GM19328 (cell line): ENCODE results near the gene BAZ2B.

Experiments used
- ATAC-seq: cut with Tn5 transposase; IDR thresholded peaks from one replicate; pipeline ENCODE4 v1.9.1; 2021; ENCODE audit warnings: mild to moderate bottlenecking, moderate library complexity; ENCODE audit not compliant: unreplicated experiment

BAZ2B gene

DNA sequence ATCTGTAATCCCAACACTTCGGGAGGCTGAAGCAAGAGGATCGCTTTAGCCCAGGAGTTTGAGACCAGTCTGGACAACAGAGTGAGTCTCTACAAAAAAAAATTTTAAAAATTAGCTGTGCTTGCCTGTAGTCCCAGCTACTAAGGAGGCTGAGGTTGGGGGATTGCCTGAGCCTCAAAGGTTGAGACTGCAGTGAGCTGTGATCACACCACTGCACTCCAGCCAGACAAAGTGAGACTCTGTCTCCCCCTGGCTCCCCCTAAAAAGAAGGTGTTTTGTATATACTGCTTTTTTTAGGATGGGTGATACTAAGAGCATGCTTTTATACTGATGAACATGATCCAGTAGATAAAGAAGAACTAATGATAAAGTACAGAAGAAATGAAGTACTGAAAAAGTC lies 145.0 kb downstream of the BAZ2B start:
- ATAC-seq = no peak

DNA sequence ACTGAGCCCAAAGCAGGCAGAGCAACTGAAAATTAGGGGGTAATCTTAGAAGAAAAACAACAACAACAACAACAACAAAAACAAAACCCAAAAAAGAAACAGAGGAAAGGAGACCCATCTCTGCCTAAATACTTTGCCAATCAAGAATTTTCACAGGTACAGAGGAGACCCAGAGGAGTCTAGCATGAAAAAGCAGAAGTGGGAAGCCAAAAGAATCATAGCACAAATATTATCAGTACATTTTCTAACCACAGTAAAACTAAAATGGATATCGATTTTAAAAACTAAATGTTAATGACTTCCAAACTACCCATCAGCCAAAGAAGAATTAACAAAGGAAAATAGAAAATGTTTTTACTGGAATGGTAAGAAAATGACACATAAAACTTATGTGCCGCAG lies 148.1 kb downstream of the BAZ2B start:
- no peak for ATAC-seq

DNA sequence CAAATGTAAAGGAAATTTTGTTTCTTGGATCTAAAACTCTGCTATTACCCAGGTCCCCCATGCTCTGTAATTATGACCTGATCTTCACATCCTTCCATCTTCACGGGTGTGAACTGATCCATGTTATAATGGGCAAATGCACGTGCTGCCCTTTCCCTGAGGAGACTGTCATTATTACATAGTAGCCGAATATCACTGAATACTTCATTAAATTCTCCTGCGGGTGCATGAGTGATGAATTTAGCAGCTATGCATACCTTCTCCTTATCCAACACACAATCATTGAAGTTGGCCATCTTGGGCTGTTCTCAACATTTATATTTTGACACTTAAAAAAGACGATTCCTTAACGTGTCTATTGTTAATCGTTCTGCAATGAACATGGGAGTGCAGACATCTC lies 153.4 kb downstream of the BAZ2B start:
- ATAC-seq = no peak

DNA sequence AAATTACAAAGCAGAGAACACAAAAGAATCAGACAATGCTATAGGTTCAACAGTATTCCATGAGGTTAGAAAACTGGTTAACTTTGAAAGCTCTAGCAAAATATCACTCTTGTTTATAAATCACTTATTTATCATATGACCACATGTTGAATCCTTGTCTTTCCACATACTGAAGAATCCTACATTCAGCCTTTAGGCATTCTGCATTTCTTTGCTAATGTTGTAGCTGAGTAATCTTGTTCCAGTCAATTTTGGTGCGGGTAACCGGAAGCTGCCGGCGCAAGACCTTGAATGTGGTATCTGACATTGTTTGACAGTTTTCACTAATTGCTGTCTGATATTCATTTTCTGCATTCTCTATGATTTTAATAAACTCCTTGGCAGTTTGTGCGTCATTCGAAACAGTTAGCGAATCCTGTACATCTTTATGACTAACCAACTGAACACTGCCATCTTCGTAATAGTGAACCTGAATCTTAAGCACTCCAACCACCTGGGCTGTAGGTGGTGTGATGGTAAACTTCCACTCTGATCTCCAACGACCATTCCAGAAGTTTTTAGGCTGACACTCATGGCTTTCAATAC lies 154.1 kb downstream of the BAZ2B start:
- ATAC-seq = no peak

DNA sequence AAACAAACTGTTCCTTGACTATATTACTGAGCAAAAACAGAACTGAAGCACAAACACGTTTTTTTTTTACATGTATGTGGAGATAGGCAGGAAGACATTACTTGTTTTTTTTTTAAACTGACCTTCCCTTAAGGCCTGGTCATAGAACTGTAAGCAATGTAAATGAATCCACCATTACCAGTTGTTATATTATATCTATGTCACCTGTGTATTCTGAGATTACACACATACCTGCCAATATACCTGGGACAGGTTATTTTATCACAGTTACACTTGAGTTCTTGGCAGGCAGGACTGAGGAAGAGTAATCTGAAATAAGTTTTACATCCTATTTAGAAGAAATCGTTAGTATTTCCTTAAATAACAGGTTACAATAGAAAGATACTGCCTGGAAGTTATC lies 155.3 kb downstream of the BAZ2B start:
- ATAC-seq = no peak

DNA sequence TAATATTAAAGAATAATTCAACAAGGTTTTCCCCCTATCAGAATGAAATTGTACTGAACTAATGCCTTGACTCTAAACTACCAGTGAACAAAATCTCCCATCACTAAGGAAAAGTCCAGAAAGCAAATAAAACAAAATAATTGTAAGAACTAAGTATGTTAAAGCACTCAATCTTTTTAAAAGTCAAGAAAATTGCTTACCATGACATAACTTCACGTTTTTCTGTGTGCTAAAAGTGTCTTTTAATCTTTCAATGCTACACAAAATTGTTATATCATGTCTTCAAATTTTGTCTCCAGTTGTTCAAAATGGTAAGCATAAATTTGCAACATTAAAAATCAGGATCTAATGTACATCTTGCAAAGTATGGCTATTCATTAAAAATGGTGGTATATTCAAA lies 156.1 kb downstream of the BAZ2B start:
- no peak for ATAC-seq

DNA sequence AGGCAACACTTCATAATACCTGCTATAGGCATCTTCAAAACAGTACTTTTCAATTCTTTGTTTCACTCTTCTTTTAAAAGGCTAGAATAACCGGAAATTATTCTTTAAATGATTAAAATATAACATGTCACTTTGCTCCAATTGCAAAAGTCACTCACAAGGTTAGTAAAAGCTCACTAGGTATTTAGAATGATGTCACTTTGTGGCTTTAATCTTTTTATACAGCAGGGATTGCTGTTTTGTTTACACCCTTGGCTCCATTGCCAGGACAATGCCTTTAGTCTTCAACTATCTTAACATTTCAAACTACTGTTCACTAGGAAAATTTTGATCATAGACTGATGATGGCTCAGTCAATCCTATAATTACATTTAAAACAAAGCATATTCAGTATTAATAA lies 157.1 kb downstream of the BAZ2B start:
- ATAC-seq = no peak

DNA sequence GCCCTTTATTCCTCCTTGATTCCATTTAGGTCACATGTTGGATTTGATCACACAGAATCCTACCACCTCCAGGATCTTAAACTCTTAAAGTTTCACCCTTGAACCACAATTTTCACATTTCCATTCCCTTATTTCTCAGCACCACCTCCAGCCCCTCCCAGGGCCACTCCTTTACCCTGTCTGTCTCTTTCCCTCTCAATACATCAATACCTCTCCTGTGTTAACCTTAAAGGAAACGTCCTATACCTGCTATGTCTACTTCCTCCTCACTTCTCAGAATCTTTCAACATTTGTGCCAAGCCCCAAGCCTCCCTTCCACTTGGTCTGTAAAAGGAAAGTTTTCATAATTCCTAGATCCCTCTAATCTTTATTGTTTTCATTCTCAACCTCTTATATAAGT lies 158.8 kb downstream of the BAZ2B start:
- no peak for ATAC-seq

DNA sequence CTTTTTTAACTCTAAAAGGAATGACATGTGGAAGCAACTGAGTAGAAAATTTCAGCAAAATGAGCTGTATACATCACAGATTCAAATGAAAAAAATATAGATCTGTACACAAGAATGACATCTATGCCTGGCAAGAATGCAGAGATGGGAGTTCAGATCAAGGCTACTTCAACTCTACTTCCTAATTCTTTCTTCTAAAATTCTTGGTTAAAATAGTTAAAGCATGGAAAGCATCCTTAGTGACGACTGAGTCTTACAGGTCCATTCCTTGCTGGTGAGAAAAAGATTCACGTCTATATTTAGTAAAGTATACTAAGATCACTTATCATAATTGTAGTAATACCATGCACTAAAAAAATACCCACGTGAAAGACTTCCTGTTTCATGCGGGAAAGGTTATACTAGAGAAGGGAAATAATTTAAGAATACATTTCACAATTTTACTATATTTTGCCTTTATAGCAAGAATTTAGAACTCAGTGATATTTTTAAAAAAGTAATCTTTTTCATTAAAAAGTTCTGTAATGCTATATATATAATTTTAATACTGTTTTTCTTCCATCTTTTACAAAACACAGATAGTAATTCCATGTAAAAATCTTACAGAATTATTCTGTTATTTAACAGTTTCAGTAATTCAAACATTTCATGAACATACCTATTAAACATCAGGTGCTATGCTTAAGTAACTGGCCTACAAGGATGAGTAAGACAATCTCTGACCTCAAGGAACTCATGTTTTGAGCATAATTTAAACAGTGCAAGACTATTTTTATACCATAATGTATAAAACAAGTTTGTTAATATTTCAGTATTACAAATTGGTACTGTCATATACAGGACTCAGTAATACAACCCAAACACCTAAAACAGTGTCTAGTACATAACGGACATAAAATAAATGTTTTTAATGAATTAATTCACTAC lies 159.6 kb downstream of the BAZ2B start:
- no peak for ATAC-seq

DNA sequence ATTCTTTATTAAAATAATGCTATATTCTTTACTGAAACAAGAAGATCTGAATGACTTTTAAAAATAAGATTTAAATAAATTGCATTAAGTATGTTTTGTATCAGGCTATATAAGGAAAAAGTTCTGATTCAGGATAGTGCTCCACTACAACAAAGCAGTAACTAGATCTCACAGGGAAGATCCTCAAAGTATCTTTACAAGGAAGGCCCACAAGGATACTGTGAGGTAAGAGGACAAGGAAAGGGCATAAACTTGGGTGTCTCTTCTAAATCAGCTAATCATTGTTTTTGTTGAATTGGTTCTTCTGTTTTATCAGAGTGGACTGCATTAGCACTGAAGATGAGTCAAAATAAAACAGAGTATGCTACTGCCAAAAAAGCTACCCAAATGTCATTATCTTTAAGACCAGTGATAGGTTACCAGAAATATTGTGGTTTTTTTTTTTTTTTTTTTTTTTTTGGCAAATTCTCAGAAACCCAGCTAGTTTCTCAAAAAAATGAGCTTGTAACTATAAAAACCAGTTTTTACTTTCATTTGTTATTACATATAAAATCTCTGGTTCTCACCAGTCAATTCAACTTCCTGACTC lies 160.9 kb downstream of the BAZ2B start:
- ATAC-seq = no peak

DNA sequence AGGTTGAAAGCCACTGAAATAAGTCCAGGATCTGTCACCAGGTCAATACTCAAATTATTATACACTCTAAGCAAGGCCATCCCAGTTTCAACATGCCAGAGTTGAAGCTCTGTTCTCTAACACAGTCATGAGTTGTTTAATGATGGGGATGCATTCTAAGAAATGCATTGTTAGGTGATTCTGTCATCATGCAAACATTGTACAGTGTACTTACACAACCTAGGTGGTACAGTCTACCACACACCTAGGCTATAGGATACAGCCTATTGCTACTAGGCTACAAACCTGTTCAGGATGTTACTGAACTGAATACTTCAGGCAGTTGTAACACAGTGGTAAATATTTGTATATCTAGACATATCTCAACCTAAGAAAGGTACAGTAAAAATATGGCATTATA lies 162.2 kb downstream of the BAZ2B start:
- no peak for ATAC-seq

DNA sequence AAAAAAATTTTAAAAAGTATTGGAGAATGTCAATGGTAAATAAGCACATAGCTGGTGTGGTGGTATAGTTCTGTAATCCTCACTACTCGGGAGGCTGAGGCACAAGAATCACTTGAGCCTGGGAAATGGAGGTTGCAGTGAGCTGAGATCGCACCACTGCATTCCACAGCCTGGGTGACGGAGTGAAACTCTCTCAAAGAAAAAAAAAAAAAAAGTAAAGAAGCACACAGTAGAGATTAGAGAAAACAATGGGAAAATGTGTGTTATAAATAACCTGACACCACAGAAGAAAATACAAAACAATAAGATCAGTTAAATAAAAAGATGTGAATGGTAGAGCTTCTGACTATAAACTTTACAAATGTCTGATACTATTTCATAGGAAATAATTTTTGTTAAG lies 166.2 kb downstream of the BAZ2B start:
- no peak for ATAC-seq

DNA sequence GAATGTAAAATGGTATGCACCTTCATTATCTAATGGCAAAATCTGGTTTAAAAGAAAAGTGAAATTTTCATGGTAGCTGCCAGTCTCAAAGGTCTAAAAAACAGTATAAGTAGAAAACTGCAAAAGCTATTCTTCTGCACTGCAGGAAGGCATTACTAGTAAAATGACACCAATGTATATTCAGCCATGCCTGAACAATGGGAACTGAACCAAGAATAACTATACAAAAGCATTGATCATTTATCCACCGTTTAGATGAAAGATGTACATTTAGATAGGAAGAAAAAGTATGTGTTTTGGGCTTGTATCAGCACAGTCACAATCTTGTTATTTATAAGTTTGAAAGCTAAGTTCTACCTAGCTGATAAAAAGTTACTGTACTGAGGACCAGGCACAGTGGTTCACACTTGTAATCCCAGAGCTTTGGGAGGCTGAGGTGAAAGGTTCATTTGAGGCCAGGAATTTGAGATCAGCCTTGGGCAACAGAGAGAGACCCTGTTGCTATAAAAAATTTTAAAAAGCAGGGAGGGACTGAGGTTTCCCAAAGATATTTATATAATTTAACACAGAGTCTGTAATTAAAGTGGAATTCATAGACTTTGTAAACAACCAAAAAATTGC lies 166.7 kb downstream of the BAZ2B start:
- no peak for ATAC-seq

DNA sequence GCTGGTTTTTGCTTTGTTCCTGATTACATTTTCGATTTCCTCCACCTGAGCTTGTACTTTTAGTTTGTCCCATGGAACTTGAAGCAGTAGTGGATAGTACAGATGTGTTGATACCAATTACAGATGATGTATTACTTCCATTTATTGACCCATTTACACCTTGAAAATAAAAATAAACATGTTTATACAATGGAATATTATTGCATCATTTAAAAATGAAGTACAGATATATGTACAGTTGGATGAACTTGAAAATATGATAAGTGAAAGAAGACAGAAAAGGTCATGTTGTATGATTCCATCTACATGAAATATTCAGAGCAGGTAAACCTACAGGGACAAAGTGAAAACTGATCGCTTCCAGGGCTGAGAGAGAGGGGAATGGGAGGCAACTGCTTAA lies 169.5 kb downstream of the BAZ2B start:
- no peak for ATAC-seq

DNA sequence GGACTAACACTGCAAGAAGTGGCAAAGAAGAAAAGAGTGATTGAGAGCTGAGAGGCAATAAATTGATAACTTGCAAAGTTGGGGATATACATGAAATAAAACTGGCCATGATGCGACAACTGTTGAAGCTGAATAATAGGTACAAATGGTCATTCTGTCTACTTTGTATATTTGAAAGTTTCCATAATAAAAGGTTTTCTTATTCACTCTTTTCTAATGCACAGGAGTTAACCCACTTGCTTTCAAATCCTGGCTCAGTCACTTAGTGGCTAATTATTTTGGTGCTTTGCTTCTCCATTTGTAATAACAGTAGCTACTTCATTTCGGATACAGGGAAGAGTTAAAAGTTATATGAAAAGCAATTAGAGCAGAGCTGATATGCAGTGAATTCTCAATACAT lies 170.1 kb downstream of the BAZ2B start:
- no peak for ATAC-seq

DNA sequence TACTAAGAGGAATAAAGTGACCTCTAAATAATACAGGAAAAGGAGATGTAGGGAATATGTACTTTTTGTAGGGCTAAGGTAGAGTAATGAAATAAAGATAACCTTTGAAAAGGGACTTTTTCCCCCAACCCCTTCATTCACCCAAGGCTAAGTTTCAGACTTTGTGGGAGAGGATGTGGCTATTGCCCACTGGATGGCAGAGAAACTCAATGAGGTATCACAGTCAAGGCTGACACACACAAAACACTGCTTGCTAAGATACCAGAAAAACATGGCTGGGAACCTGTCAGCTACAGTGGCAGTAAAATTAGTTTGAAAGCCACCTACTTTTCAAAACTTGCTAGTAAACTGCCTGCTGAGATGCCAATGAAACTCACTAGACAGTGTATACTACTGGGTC lies 171.0 kb downstream of the BAZ2B start:
- ATAC-seq = no peak

DNA sequence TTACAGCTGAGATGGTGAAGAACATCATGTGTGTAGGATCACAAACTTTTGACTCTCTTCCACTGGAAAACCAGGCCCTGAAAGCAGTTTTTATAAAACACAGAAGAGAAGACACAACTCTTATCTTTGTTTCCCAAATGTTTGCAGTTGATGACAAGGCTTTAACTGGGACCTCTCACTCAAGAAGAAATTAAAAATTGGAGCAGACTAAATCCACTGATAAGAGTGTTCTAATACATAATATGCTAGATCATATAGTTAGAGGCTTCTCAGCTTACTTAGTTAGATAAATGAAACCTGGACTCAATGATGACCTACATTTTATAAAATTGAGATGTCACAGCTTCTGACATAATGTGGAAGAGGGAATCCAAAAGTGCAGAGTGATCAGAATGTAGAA lies 171.6 kb downstream of the BAZ2B start:
- ATAC-seq = no peak

DNA sequence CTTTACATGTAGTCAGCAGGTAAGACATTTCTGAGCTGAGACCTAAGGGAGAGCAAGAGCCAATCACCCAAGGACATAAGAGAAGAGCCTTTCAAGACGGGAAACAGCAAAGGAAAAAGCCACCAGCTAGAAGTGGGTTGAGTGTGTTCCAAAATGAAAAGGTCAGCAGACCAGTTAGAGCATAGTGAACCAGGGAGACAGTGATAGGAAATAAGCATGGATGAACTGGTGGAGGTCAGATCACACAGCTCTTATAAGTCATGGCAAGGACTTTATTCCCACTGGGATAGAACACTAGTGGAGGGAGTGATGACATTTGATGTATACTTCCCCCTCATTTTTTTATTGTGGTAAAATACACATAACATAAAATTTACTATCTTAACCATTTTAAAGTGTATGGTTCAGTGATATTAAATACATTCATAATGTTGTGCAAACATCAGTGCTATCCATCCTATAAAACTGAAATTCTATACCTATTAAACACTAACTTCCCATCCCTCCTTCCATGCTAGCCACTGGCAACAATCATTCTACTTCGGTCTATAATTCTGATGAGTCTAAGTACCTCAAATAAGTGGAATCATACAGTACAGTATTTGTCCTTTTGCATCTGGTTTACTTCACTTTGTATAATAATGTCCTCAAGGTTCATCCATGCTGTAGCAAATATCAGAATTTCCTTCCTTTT lies 174.0 kb downstream of the BAZ2B start:
- ATAC-seq = no peak

DNA sequence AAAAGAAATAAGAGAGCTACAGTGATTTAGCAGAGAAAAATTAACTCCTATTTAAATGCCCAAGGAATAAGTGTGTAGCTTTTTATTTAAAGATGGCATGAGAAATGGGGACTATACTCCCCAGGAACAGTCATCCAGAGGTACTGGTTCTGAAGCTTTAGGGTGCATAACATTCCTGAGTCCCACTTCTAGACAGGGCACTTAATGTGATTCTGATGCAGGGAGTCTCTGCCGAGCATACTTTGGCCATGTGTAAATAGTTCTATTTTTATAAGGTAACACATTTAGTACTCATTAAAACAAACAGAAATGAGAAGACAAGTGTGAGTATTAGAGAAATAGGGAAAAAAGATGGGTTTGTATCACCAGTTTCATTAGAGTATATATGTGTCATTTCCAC lies 175.2 kb downstream of the BAZ2B start:
- no peak for ATAC-seq

DNA sequence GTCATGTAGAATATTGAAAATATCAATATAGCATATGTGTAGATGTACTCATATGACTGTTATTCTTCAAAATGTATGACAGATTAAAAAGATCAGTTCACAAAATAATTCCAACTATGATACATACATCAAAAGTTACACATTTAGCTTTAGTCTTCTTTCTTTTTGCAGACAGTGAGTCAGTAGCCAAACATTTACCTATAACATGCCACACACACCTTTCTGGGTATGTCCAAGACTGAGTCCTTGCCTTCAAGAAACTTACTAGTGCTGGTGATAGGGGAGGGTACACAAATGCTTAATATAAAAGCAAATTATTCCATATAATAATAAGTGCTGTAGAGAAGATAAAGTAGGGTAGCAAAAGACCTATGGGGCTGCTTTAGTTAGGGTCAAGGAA lies 176.9 kb downstream of the BAZ2B start:
- ATAC-seq = no peak

DNA sequence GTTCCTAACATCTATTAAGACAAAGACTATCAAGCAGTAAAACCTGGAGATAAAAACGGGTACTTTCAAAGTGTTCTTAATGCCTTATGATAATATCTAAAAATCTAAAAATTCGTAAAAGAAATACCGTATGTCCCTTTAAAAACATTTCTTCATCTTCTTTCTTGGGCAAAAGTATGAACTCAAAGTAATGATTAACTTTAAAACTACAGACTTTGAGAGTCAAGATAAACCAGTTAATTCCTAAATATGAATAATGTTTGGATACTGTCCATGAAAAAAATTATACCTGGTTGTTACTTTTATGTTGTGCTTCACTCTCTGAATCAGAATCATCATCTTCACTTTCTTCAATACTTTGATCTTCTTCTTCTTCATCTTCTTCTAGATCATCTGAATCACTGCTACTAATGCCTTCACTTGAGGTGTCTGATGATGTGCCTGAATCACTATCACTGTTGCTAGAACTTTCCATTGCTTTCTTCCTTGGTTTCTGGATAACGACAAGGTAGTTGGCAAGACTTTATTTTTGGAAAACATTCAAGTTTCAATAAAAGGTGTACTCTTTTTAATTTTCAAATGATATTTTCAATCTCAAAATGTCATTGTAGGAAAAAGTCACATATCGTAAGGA lies 177.5 kb downstream of the BAZ2B start:
- ATAC-seq = no peak
